ENCODE results near the gene CGREF1.

The CGREF1 gene

GRCh38 chr2:27074738-27075565 lies 44.0 kb downstream of the CGREF1 start:
- Histone ChIP-seq H3K9me3 (ENCODE audit: insufficient read depth, low read length) (no peaks in the 10 kb centered on the region), H3K4me3 (ENCODE audit: insufficient read length, low read depth) (no peak overlapping the region), H3K27me3 (ENCODE audit: insufficient read depth, insufficient read length) (no peaks in the 10 kb centered on the region), H3K4me1 (ENCODE audit: insufficient read depth, insufficient read length) (peaks cover 3% of the 10 kb centered on the region), H3K36me3 (ENCODE audit: insufficient read depth, insufficient read length, low read length) (peaks cover 10% of the 10 kb centered on the region), H3K9ac (ENCODE audit: insufficient read length, low read depth) (no peak overlapping the region)
- TF ChIP-seq SUZ12 (IDR thresholded peaks at IDR 0.05; ENCODE audit: extremely low read depth, insufficient read depth, insufficient read length) (no peak), ZNF274 (IDR thresholded peaks at IDR 0.05; ENCODE audit: low read depth, low read length) (no peak), YY1 (IDR thresholded peaks at IDR 0.05; ENCODE audit: insufficient read depth, insufficient read length) (no peak)
- no peak for DNase-seq (ENCODE audit: low read depth, low spot score)

- no peak for DNase-seq (ENCODE audit: low read depth, low spot score)
- Histone ChIP-seq H3K27me3 (ENCODE audit: insufficient read depth, insufficient read length) (no peaks in the 10 kb centered on the region), H3K9ac (ENCODE audit: insufficient read length, low read depth) (no peak overlapping the region), H3K9me3 (ENCODE audit: insufficient read depth, low read length) (no peaks in the 10 kb centered on the region), H3K36me3 (ENCODE audit: insufficient read depth, insufficient read length, low read length) (peaks cover 22% of the 10 kb centered on the region), H3K4me3 (ENCODE audit: insufficient read length, low read depth) (no peak overlapping the region), H3K4me1 (ENCODE audit: insufficient read depth, insufficient read length) (peaks cover 3% of the 10 kb centered on the region)
- TF ChIP-seq YY1 (IDR thresholded peaks at IDR 0.05; ENCODE audit: insufficient read depth, insufficient read length) = no peak
- TF ChIP-seq ZNF274 (IDR thresholded peaks at IDR 0.05; ENCODE audit: low read depth, low read length) = no peak
These were observed 45.1 kb downstream of the CGREF1 start for GRCh38 chr2:27073782-27074181.

GRCh38 chr2:27072920-27073319 lies 46.0 kb downstream of the CGREF1 start:
- no peaks in the 10 kb centered on the region for H3K4me1 ChIP-seq (ENCODE audit: insufficient read depth, insufficient read length)
- H3K9ac ChIP-seq (ENCODE audit: insufficient read length, low read depth) = peak overlapping the region; percentile 83
- peaks cover 31% of the 10 kb centered on the region for H3K36me3 ChIP-seq (ENCODE audit: insufficient read depth, insufficient read length, low read length)
- no peaks in the 10 kb centered on the region for H3K9me3 ChIP-seq (ENCODE audit: insufficient read depth, low read length)
- no peak for TF ChIP-seq YY1 (IDR thresholded peaks at IDR 0.05; ENCODE audit: insufficient read depth, insufficient read length)
- no peak for TF ChIP-seq SUZ12 (IDR thresholded peaks at IDR 0.05; ENCODE audit: extremely low read depth, insufficient read depth, insufficient read length)
- no peak for TF ChIP-seq ZNF274 (IDR thresholded peaks at IDR 0.05; ENCODE audit: low read depth, low read length)
- H3K4me3 ChIP-seq (ENCODE audit: insufficient read length, low read depth) = peak overlapping the region; percentile 18
- no peak for DNase-seq (ENCODE audit: low read depth, low spot score)
- no peaks in the 10 kb centered on the region for H3K27me3 ChIP-seq (ENCODE audit: insufficient read depth, insufficient read length)

GRCh38 chr2:27071990-27072830 lies 46.7 kb downstream of the CGREF1 start:
- Histone ChIP-seq H3K9me3 (ENCODE audit: insufficient read depth, low read length) (no peaks in the 10 kb centered on the region), H3K4me3 (ENCODE audit: insufficient read length, low read depth) (peak overlapping the region; percentile 93), H3K36me3 (ENCODE audit: insufficient read depth, insufficient read length, low read length) (peaks cover 38% of the 10 kb centered on the region), H3K4me1 (ENCODE audit: insufficient read depth, insufficient read length) (no peaks in the 10 kb centered on the region), H3K27me3 (ENCODE audit: insufficient read depth, insufficient read length) (no peaks in the 10 kb centered on the region), H3K9ac (ENCODE audit: insufficient read length, low read depth) (peak overlapping the region; percentile 83)
- TF ChIP-seq YY1 (IDR thresholded peaks at IDR 0.05; ENCODE audit: insufficient read depth, insufficient read length) = no peak
- no peak for TF ChIP-seq SUZ12 (IDR thresholded peaks at IDR 0.05; ENCODE audit: extremely low read depth, insufficient read depth, insufficient read length)
- no peak for TF ChIP-seq ZNF274 (IDR thresholded peaks at IDR 0.05; ENCODE audit: low read depth, low read length)
- peak; percentile 28 for DNase-seq (ENCODE audit: low read depth, low spot score)

- TF ChIP-seq YY1 (IDR thresholded peaks at IDR 0.05; ENCODE audit: insufficient read depth, insufficient read length) = no peak
- no peak for TF ChIP-seq ZNF274 (IDR thresholded peaks at IDR 0.05; ENCODE audit: low read depth, low read length)
- no peak for TF ChIP-seq SUZ12 (IDR thresholded peaks at IDR 0.05; ENCODE audit: extremely low read depth, insufficient read depth, insufficient read length)
- no peaks in the 10 kb centered on the region for H3K9me3 ChIP-seq (ENCODE audit: insufficient read depth, low read length)
- H3K36me3 ChIP-seq (ENCODE audit: insufficient read depth, insufficient read length, low read length) = peaks cover 40% of the 10 kb centered on the region
- peak; percentile 88 for DNase-seq (ENCODE audit: low read depth, low spot score)
- peak within 1 kb of the TSS; percentile 94 for H3K9ac ChIP-seq (ENCODE audit: insufficient read length, low read depth)
- H3K4me3 ChIP-seq (ENCODE audit: insufficient read length, low read depth) = peak within 1 kb of the TSS; percentile 93
- H3K4me1 ChIP-seq (ENCODE audit: insufficient read depth, insufficient read length) = no peaks in the 10 kb centered on the region
- H3K27me3 ChIP-seq (ENCODE audit: insufficient read depth, insufficient read length) = no peaks in the 10 kb centered on the region
These were observed 47.5 kb downstream of the CGREF1 start, which contains the start of gene OST4 for GRCh38 chr2:27071277-27071989. TSS of gene OST4 (minus strand) at chr2:27071654.

GRCh38 chr2:27070653-27071276 lies 48.2 kb downstream of the CGREF1 start:
- Histone ChIP-seq H3K4me1 (ENCODE audit: insufficient read depth, insufficient read length) (no peaks in the 10 kb centered on the region), H3K9me3 (ENCODE audit: insufficient read depth, low read length) (no peaks in the 10 kb centered on the region), H3K4me3 (ENCODE audit: insufficient read length, low read depth) (peak overlapping the region; percentile 93), H3K36me3 (ENCODE audit: insufficient read depth, insufficient read length, low read length) (peaks cover 42% of the 10 kb centered on the region), H3K27me3 (ENCODE audit: insufficient read depth, insufficient read length) (no peaks in the 10 kb centered on the region), H3K9ac (ENCODE audit: insufficient read length, low read depth) (peak overlapping the region; percentile 94)
- TF ChIP-seq ZNF274 (IDR thresholded peaks at IDR 0.05; ENCODE audit: low read depth, low read length) (no peak), SUZ12 (IDR thresholded peaks at IDR 0.05; ENCODE audit: extremely low read depth, insufficient read depth, insufficient read length) (no peak), YY1 (IDR thresholded peaks at IDR 0.05; ENCODE audit: insufficient read depth, insufficient read length) (no peak)
- no peak for DNase-seq (ENCODE audit: low read depth, low spot score)
